K562 treated with DMSO at 1 percent for 24 hours (cell line): Measurements from ENCODE around the gene RTCA. TPM values are rescaled to one million over a fixed set of nuclear protein-coding genes. Genes with fewer than 3 reads are reported as not detected.

Experiments
- total RNA-seq: library from RNA; unstranded; fragments of 300-600 nt; gene quantifications from 2 replicates; pipeline ENCODE4 v1.2.3, GENCODE V29; 2022; ENCODE audit warnings: low read depth; ENCODE audit not compliant: insufficient read depth

The RTCA gene
- 27.5 and 29.6 TPM in 2 replicates for total RNA-seq

DNA sequence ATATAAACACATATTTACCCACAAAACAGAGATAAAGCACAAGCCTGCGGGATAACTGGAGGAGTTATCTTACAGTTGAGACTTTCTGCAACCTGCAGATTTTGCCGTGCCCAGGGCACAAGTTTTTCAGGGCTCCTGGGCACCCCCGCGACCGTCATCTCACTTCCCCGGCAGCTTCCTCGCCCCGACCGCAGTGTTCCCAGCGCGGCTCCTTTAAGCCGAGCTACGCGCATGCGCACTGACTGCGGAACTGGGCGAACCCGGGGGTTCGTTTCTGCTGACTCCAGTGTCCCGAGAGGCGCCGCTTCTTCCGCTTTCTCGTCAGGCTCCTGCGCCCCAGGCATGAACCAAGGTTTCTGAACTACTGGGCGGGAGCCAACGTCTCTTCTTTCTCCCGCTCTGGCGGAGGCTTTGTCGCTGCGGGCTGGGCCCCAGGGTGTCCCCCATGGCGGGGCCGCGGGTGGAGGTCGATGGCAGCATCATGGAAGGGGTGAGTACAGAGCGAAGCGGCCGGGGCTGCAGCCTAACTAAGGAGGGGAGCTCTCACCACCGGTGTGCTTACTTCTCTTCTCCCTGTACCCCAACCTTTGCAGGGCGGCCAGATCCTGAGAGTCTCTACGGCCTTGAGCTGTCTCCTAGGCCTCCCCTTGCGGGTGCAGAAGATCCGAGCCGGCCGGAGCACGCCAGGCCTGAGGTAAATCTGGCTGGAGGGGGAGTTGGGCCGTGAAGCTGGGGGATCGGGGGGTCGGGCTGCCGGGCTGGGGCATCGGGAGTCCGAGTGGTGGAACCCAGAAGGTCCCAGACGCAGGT is at the start of gene RTCA:
TSS of gene RTCA (plus strand) at position 286 of the 810 bp plus-strand sequence. CDS start at position 446, 160 bp downstream.

DNA sequence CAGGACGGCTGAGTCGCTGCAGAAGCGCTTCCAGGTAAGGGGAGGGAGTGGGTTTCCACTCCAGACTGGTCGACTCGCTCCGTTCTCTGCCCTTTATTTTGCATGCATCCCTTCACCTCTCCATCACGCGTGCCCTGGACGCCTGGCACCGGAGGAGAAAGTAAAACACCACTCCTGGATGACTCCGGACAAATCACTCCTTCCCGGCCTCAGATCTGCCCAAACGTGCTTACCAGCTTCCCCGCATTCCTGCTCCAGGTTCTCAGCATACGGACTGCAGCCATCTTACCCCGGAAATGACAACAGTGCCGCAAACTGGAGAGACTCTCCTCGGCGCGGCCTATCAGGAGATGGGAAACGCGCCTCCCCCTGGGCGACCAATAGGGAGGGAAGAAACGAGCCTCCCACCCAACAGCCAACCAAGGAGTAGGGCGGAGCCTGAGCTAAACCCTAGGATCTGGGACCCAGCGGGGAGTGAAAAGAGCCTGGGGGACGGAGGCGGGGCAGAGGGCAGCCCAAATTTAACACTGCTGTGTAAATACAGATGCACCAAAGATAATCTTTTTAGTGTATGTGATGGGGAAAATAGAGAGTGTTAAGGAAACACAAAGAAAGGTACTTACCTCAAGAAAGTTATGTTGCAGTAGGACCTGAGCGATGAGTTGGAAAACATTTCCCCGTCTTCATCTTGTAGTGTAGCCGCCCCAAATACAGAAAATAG is 16.3 kb upstream of the RTCA start, which contains the start of gene DBT:
TSS of gene DBT (minus strand) at position 298 of the 721 bp plus-strand sequence. CDS start at position 284, 14 bp downstream.

Other genes with a start within 250 kb of the RTCA start
- 5.0 and 7.8 TPM in 2 replicates for gene SASS6, start 133.3 kb upstream of the RTCA start, total RNA-seq
- gene TRMT13, start 133.1 kb upstream of the RTCA start, total RNA-seq, result 5.5 and 5.8 TPM in 2 replicates
- 0.28 and 0.86 TPM in 2 replicates for gene LRRC39, start 88.0 kb upstream of the RTCA start, total RNA-seq
- 1.4 and 2.4 TPM in 2 replicates for gene DBT, start 16.4 kb upstream of the RTCA start, total RNA-seq
- 8.7 and 11.3 TPM in 2 replicates for gene CDC14A, start 86.3 kb downstream of the RTCA start, total RNA-seq